ENCODE results near the gene CHFR. TPM values are rescaled to one million over a fixed set of nuclear protein-coding genes. Genes with fewer than 3 reads are reported as not detected.
"Not testable (repeated sequence)": the region's sequence is repeated elsewhere in the genome, so short reads cannot be mapped to it uniquely, and the experiment has no call there.

CHFR gene
- total RNA-seq, 1 donor from 2014 or later: 37.1 TPM

DNA sequence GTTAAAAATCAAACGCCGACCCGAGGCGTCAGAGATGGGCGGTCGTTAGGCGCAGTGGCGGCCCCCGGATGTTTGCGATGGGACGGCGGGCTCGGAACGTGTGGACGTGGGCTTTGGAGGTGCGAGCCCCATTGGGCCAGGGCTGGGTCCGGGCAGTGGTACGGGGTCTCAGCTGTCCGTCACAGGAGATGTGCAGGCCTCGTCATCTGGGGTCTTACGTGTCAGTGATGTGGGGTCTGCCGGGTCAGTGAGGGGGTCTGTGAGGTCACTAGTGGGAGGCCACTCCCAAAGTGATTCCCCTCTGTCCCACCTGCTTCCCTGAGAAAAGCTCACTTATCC is 21.6 kb upstream of the CHFR start:
- peaks cover 5% of the 10 kb centered on the region for H3K9me3 ChIP-seq
- H3K4me3 ChIP-seq: peak overlapping the region; percentile 63 to 78
- TF ChIP-seq CTCF (IDR thresholded peaks at IDR 0.05): no peak
- TF ChIP-seq POLR2AphosphoS5 (IDR thresholded peaks at IDR 0.05; ENCODE audit: insufficient read depth in 1 of 2, low read depth in 1 of 2): no peak
- TF ChIP-seq POLR2A (IDR thresholded peaks at IDR 0.05): no peak
- peak overlapping the region; percentile 68 for H3K27ac ChIP-seq
- no peaks in the 10 kb centered on the region for H3K36me3 ChIP-seq
- no peak for DNase-seq (ENCODE audit: extremely low spot score in 2 of 2)
- no peaks in the 10 kb centered on the region for H3K27me3 ChIP-seq
- intact Hi-C loops (cut with DNase I): loop anchor here (5.0 kb wide), 2 partner anchors 82 to 147 kb away; partner anchors contain the start of genes ANKLE2 and GOLGA3
- peaks cover 20% of the 10 kb centered on the region for H3K4me1 ChIP-seq

GRCh38 chr12:132908145-132909029 is 21.0 kb upstream of the CHFR start:
- Histone ChIP-seq H3K9me3 (peaks cover 5% of the 10 kb centered on the region), H3K4me3 (peak overlapping the region; percentile 63 to 78), H3K27me3 (no peaks in the 10 kb centered on the region), H3K4me1 (peaks cover 20% of the 10 kb centered on the region), H3K36me3 (no peaks in the 10 kb centered on the region), H3K27ac (peak overlapping the region; percentile 68)
- peak in 1 of 2 donors; percentile 99 for DNase-seq (ENCODE audit: extremely low spot score in 2 of 2)
- TF ChIP-seq POLR2A (IDR thresholded peaks at IDR 0.05) (peak in 1 of 2 donors; percentile 66), CTCF (IDR thresholded peaks at IDR 0.05) (no peak), POLR2AphosphoS5 (IDR thresholded peaks at IDR 0.05; ENCODE audit: insufficient read depth in 1 of 2, low read depth in 1 of 2) (peak; percentile 77 to 88)
- intact Hi-C loops (cut with DNase I): loop anchor here (5.0 kb wide), 2 partner anchors 81 to 146 kb away; partner anchors contain the start of genes ANKLE2 and GOLGA3

DNA sequence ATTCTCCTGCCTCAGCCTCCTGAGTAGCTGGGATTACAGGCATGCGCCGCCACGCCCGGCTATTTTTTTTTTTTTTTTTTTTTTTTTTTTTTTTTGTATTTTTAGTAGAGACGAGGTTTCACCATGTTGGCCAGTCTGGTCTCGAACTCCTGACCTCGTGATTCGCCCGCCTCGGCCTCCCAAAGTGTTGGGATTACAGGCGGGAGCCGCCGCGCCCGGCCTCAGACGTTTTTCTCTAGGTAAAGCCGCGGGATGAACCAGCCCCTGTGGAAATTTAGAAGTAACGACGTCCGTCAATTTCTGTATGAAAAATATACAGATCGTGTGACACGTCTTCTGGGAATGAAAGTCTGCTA is 20.4 kb upstream of the CHFR start:
- Histone ChIP-seq H3K27ac (peak overlapping the region; percentile 37), H3K4me3 (peak overlapping the region; percentile 63 to 78), H3K4me1 (peaks cover 20% of the 10 kb centered on the region)
- not testable (repeated sequence) for H3K27me3 ChIP-seq; DNase-seq (ENCODE audit: extremely low spot score in 2 of 2); H3K9me3 ChIP-seq; H3K36me3 ChIP-seq
- intact Hi-C loops (cut with DNase I): loop anchor here (5.0 kb wide), 2 partner anchors 80 to 145 kb away; partner anchors contain the start of genes ANKLE2 and GOLGA3

GRCh38 chr12:132907216-132907615 is 19.8 kb upstream of the CHFR start:
- Histone ChIP-seq H3K4me1 (peaks cover 20% of the 10 kb centered on the region), H3K27ac (peak overlapping the region; percentile 37), H3K36me3 (no peaks in the 10 kb centered on the region), H3K4me3 (peak overlapping the region; percentile 63 to 78), H3K9me3 (peaks cover 5% of the 10 kb centered on the region), H3K27me3 (no peaks in the 10 kb centered on the region)
- no peak for DNase-seq (ENCODE audit: extremely low spot score in 2 of 2)
- intact Hi-C loops (cut with DNase I): loop anchor here (5.0 kb wide), 2 partner anchors 80 to 145 kb away; partner anchors contain the start of genes ANKLE2 and GOLGA3
- no peak for TF ChIP-seq POLR2AphosphoS5 (IDR thresholded peaks at IDR 0.05; ENCODE audit: insufficient read depth in 1 of 2, low read depth in 1 of 2)
- no peak for TF ChIP-seq POLR2A (IDR thresholded peaks at IDR 0.05)
- TF ChIP-seq CTCF (IDR thresholded peaks at IDR 0.05): no peak

DNA sequence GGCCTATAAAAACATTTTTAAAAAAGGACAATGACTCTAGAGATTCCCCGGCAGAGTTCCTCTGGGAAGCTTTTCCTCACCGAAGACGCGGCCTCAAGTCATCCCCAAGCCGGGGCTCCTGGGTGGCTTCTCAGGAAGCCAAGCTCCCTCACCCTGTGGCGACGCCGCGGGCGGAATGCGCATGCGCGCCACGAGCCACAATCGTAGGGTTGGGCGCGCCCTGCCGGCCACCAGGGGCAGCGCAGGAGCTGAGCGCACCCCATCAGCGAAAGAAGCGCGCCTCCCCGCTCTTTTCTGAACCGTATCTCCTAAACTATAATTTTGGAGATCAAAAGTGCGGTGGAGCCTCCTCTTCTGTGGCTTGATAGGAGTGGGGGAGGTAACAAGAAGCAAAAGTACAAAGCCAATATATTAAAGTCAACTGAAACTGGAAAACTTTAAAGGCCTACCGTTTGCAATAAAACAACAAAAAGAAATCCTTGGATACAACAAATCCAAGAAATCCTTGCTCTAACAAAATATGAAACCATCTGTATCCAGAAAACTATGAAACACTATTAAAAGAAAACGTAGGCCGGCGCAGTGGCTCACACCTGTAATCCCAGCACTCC is 17.4 kb upstream of the CHFR start:
- Histone ChIP-seq H3K4me3 (no peak overlapping the region), H3K27me3 (no peaks in the 10 kb centered on the region), H3K9me3 (no peaks in the 10 kb centered on the region), H3K27ac (no peak overlapping the region), H3K36me3 (no peaks in the 10 kb centered on the region), H3K4me1 (peaks cover 20% of the 10 kb centered on the region)
- DNase-seq (ENCODE audit: extremely low spot score in 2 of 2): no peak
- intact Hi-C loops (cut with DNase I): loop anchor here (5.0 kb wide), 2 partner anchors 78 to 143 kb away; partner anchors contain the start of genes ANKLE2 and GOLGA3
- no peak for TF ChIP-seq POLR2A (IDR thresholded peaks at IDR 0.05)
- peak; percentile 55 to 57 for TF ChIP-seq POLR2AphosphoS5 (IDR thresholded peaks at IDR 0.05; ENCODE audit: insufficient read depth in 1 of 2, low read depth in 1 of 2)
- TF ChIP-seq CTCF (IDR thresholded peaks at IDR 0.05): peak; percentile 81 to 89 (median 86)

Measured in vagina (tissue), 2 donors.